DLD1 (cell line): ENCODE measurements around the gene HMX3.

Experiments used
- in situ Hi-C: cut with HindIII; loops from 2 replicates; pipeline ENCODE4 v1.10.0; 2017; ENCODE audit warnings: low sequenced_read_pairs

Gene HMX3

DNA sequence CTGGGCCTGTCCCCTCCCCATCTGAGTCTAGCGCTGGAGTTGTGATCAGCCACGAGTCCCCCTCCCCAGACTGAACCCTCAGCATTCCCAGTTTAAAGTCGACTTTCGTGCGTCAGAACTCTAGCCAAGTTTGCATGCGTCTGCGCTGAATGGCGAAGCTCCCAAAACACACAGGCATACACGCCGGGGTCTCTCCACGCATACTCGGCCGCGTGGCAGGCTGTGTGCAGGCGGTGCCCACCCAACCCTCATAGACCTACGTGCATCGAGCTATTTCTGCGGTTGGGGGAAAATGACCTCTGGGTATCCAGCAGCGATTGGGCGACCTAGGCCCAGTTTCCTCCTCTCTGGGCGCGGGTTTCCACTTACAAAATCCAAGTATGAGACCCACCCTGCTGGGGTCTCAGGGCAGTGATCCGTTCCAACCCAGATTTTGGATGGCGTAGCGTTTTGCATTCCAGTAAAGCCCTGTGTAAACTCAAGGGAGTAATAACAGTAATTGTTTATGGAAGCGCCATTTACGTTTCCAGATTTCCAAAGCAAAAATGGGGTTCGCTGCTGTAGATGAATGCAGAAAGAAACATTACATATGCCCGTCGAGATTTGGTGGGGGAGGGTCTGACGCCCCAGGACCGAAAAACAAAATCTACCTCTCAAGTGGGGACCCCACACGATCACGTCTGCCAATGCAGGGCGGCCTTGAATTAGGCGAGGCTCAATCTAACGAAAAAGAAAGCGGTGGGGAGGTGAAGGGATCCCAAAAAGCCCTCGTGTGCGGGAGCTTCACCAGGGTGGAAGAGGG, 2.0 kb upstream of the HMX3 start:
- in situ Hi-C loops, result no loop called here

DNA sequence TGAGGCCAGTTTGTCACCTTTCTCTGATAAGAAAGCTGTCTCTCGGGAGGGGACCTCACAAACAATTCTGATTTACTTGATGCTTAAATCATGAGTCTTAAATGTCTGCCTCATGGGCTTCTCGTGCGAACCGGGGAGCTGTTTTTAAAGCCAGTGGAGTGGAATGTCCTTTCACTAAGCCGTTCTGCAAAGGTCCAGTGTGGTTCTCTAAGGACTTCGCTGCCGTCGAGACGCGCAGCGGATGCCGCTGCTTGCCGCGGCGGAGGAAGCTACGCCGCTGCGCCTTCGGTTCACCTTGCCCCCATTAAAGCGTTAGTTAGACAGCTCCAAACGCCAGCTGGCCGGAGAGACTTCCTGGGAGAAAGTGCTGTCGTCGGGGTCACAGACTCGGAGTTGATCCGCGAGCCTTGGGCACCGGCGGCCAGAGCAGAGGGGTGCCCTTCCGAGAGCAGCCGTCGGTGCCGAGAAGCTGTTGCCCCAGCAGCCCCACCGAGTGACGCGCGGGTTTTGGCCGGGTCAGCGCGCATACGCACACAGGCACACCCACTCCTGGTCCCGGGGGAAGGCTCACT, 1.3 kb upstream of the HMX3 start:
- in situ Hi-C loops, result no loop called here

DNA sequence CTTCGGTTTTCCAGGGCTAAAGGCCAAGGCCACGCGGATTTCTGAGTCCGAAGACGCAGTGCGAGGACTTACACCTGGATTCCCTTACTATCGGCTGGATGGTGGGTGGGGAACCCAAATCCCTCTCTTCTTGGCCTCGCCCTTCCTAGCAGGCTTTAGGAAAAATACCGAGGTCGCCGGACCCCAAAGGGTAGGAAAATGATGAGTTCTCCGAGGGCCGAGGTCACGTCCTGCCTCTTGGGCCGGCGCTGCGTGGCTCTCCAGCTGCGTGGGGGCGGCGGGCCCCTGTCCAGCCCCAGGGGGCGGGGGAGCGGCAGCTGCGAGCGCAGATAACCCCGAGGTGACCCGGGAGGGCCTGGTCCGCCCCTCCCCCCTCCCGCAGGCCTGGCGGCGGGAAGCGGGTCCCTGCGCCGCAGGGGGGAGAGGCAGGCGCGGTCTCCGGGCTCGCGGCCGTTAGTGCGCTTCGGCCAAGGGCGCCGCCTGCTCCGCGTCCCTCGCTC, 805 bp upstream of the HMX3 start:
- in situ Hi-C loops, result no loop called here

DNA sequence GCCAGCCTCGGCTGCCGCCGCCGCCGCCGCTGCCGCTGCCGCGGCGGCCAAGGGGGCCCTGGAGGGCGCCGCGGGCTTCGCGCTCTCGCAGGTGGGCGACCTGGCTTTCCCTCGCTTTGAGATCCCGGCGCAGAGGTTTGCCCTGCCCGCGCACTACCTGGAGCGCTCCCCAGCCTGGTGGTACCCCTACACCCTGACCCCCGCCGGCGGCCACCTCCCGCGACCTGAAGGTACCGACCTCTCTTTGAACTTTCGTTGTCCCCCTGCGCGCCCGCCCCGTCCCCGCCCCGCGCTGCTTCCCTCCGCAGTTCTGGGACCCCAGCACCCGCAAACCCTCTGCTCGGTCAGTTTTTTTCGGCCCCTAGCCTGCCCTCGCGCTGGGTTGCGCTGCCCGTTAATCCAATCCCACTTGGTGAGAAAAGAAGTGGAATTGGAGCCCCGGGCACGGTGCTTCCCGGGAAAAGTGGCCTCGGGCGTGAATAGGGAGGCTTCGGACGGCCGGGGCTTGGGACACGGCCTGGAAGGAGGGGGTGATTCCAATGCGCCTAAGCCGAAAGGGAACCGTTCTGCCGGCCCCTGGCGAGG, 543 bp downstream of the HMX3 start:
- in situ Hi-C loops, result no loop called here

DNA sequence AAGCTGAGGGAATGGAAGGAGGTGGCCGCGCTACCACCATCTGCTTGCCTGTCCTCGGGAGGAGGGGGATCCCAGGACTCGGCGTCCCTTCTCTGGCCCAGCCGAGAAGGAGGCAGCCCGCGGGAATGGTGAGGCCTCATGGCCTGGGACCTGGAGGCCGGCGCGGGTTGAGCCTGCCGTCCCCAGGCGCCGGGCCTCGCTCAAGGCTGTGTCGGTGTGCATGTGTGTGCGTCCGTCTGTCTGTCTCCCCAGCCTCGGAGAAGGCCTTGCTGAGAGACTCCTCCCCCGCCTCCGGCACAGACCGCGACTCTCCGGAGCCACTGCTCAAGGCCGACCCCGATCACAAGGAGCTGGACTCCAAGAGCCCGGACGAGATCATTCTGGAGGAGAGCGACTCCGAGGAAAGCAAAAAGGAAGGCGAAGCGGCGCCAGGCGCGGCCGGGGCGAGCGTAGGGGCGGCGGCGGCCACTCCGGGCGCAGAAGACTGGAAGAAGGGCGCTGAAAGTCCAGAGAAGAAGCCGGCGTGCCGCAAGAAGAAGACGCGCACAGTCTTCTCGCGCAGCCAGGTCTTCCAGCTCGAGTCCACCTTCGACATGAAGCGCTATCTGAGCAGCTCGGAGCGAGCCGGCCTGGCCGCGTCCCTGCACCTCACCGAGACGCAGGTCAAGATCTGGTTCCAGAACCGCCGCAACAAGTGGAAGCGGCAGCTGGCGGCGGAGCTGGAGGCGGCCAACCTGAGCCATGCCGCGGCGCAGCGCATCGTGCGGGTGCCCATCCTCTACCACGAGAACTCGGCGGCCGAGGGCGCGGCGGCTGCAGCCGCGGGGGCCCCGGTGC, 1.3 kb downstream of the HMX3 start:
- in situ Hi-C loops, result no loop called here

DNA sequence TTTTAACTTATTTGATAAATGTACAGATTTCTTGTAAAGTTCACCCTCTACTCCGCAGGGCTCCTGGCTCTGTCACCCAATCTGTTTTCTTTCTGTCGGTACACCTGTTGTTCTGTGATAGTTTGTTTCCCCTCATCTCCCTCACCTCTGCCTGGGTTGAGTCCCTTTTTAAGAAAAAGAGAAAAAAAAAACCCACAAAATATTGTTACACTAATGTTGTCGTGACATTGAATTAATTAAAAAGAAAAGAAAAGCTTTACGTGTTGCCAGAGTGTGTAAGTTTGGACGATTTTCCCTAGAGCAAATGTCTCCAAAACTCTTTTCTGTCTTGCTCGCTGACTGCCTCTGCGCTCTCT, 3.4 kb downstream of the HMX3 start:
- in situ Hi-C loops, result no loop called here

DNA sequence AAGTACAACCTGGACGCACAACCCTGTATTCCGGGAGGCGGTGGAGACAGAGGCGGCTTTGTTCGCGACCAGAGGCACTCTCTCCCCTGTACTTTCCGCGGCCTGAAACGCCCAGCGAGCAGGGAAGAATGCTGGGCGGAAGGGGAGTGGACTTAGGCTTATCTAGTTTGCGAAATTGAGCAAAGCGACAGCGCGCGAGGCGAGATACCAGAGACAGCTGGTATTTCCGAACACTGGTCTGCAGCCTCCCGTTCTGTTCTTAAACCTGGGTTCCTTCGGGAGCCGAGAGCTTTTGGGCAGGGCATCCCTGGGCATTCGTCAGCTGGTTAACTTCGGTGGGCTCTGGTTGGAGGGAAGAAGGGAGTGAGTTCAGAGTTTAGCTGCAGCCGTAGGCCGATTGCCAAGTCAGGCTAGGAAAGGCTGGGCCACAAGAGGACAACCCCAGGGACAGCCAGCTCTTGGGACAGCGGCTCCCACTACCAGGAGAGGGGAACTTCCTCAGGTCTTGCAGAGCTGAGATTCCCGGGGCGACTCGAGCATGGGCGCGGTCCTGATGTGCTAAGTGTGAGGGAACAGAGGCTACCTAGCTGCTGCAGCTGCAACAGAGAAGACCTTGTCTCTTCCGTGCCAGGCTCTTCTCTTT, 3.9 kb downstream of the HMX3 start:
- in situ Hi-C loops, result no loop called here

DNA sequence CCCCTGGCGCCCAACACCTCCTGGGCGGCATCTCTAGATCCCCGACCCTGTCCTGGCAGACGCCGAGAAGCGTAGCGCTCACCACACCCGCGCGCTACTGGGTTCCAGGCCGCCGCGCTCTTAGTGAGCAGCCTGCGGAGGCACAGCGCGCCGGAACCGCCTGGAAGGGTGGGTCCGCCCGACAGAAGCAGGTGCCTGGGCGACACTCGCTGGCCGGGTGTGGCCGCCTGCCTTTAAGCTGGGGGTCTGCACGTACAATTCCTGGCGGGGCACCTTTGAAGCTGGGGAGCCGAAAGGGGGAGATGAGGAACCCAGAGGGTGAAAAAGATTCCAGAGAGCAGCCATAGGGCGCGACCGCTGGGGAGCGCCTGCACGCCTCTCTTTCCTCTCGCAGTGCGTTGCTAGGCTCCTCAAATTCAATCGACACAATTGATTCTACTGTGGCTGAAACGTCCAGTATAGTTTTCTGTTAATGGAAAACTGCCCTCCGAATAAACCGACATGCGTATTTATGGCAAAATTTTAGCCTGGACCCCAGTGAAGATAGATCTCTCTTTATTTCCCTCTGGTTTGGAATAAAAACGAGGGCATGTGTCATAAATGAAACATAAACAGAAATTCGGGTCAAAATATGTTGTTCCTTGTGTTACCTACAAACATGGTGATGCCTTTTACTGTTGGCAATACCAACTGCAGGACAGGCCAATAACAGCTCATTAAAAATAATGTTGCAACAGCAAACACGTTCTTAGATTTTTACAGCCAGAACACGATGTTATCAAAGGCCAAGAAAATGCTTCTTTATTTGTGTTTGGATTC, 4.6 kb downstream of the HMX3 start:
- in situ Hi-C loops, result no loop called here

DNA sequence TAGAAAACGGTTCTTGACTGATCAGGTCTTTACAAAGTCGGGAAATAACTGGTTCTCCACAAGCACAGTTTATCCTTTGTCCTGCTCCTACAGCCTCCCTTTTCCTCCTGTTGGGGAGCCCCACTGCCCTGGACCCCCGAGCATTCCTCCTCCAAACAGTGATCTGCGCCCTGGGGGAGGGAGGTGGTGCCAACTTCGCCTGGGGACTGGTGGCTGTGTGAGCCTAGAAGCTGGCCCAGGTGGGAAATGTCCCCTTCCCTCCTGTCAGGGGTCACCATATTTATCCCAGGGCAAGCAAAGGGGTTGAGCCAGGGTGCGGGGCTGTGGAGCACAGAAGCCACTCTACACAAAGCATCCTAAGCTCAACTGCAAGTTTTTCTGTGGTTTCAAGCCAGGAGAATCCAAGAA, 5.2 kb downstream of the HMX3 start:
- in situ Hi-C loops, result no loop called here

DNA sequence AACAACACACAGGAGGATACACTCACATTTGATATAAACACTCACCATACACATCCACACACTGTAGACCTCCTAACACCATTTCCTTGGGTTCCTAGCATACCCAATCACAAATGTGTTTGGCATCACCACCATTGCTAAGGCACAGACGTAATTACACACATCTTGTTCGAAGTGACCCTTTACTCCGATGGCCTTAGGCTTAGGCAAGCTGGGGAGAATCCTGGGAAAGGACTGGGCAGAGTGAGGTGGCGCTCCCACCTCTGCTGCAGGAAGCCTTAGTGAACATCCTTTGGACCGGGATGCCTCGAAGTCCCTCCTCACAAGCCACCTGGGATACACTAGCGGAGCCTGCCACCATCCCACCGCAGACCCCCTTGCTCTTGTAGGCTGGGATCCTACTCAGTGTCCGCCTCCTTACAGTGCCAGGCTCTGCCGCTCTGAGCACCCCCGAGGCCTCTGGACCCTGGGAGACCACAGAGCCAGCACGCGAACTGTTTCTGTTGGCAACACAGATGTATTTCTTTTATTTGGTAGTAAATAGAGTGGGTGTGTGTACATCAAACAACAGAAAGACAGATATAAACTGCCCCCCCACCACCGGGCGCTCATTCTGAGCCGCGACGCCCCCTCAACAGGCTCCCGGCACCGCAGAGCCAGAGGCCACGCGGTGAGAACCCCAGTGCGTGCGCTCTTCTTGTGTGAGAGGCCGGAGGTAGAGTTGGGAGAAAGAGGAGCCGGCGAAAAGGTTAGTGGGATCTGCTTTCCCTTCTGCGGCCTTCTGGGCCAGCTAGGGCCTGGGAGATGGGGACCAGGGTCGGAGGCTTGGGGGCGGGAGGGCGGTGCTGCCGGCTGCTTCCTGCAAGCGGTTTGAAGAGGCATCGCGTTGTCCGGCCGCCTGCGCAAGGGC, 6.3 kb downstream of the HMX3 start:
- in situ Hi-C loops, result no loop called here

DNA sequence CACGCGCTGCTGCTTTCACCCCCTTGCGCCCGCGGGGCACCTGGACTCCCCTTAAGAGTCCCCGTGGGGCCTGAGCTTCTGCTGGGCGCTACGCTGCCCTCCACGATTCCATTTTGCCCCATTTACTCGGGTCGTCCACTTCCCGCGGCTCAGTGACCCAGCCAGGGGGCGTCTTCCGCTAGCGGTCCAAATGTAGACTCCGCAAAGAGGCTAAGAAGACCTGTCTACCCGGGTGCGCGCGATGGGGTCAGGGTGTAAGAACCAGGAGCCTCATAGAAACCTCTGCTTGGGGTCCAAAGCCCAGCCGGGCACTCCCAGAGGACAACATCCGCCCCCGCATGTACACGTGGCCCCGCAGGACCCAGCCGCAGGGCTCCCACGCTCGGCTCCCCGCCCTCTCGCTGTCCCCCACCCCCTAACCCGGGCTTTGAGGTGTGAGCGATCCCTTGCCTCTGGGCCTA, 7.0 kb downstream of the HMX3 start:
- in situ Hi-C loops, result no loop called here

DNA sequence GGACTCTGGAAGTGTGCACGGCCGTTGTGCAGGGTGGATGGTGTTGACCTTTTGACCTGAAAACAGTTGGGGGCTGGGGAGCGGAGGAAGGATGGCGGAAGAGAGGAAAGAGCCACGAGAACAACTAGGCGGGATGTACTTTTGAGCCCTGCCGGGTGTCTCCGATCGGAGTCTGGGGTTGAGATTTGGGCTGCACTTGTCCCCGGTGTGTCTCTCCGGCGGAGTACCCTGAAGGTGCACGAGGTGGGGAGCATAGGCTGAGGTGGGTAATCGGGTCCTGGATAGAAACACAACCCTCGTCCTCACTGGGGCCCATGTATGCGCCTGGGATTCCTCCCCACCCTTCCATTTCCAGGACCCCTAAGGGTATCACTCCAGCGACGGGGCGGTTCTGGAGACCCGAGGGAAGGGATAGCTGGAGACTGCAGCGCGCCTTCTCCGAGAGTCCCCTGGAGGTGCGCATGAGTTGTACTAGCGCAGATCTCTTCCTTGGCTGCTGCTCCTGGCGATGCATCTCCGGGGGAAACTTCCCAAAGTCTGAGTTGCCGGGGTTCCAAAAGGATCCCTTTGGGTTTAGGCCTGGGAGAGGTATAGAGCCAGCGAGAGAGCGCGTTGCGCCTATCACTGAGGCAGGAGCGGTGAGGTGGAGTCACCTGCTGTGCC, 7.5 kb downstream of the HMX3 start:
- in situ Hi-C loops, result no loop called here

DNA sequence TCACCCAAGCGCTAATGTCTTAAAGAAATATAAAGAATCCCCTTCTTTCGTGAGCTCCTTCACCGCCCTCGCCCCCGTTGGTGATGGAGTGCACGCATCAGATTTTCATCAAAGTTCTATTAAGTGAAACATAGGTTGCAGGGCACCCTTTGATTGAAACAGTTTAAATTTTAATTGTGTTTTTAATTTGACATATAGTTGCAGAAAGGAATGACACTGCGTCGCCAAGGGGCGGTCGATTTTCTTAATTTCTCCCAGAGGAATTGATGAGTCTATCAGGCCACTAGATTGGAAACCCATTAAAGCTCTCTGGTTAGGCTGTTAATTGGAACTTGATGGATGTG, 8.0 kb downstream of the HMX3 start:
- in situ Hi-C loops, result no loop called here

DNA sequence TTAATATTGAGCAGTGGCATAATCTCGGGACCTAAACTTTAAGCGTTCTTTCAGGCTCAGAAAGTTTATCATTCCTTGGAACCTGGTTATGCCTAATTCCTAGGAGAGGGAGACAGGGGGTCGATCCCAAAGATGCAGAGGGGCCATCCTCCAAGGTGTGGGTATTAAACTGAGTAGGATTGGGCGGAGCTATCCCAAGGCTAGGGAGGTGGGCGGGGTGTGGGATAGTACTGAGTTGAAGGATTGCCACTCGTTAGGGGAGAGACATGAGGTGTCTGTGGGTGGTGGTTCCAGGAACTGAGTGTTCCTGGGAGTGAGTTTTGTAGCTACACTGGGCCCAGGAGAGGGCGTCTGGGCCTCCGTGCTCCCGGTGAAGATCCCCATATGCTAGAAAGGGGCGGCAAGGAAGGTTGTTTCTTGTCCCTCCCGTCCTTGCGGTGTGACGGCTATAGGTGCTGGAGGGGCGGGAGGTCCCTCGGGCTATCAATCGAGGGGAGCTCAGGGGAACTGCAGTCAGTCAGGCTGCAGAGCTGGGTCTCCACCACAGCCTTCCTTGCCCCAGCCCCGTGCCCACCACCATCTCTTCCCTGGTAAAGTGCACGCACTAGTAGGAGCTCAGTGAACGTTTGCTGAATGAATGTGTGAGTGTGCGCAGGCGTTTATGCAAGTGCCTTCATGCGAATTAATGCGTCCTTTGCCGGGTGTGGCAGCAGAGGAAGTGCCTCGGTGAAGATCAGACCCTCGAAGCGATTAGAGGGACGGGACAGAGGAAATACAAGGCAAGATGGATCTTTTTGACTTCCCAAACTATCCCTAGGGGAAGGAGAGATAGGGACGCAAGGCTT, 9.1 kb downstream of the HMX3 start:
- in situ Hi-C loops, result no loop called here

DNA sequence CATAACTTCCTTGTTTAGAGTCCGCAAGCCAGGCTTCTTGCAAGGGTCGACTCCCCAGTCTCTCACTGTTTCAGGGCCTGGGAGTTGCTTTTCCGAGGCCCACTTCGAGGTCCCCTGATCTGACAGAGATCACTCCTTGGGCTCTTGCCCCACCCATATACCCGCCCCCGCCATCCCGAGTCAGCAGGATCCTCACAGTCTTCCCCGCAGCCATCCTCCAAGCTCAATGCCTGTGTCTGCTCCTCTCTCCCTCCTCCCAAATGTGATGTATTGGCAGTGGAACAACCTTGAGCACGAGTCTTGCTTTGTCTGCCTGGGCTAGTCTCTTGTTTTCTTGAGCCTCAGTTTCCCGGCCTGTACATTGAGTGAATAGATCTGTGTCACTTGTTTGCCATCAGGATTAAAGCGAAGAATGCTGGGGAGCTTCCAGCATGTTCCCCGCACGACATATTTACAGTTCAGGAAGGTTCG, 9.8 kb downstream of the HMX3 start:
- in situ Hi-C loops, result no loop called here

DNA sequence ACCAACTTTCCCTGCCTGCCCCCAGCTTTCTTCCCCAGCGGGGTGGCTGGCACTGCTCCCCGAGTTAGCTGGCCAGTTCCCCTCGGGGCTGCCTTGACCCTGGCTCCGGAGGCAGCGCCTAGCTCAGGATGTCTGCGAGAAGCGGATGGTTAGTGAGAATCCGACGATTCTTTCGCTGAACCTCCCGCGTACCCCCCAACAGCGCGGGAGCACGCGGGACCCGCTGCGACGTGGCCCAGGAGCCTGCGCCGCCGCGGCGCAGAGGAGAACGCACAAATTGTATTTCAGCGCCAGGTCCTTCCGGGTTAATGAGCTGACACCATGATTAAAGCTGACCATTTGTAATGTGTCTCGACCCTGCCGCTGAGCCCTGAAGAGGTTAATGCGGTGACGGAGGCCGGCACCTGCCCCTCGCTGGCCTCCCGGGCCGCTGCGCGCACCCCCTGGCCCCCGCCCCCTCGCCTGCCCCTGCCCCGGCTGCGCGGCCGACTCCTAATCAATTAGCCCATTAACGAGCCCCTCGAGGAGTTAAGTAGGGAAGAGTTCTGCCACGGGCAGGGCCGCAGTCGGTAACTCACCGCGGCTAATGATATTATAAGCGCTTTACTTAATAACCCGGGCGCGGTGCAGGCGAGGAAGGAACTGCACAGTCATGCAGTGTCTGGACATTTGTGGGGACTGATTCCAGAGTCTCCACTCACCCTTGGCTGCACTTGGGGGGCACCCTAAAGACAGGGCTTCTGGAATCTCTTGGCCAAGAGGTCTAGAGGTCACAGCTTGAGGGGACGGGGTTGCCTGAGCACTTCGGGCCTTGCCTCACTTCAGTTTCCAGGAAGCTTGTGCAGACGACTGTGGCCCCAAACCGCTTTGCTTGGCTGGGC, 10.5 kb downstream of the HMX3 start:
- in situ Hi-C loops, result no loop called here
